ENCODE data around the gene EED. TPM values are rescaled to one million over a fixed set of nuclear protein-coding genes. Genes with fewer than 3 reads are reported as not detected.
"Not testable (repeated sequence)": the region's sequence is repeated elsewhere in the genome, so short reads cannot be mapped to it uniquely, and the experiment has no call there.

Gene EED
- total and polyA plus RNA-seq, 4 donors = 5.4 to 17.1 (median 8.2) TPM

GRCh38 chr11:86287468-86287796, 42.9 kb downstream of the EED start:
- H3K9me3 ChIP-seq (ENCODE audit: control insufficient read depth in 4 of 4, low read length in 3 of 4) = no peaks in the 10 kb centered on the region
- H3K4me1 ChIP-seq (ENCODE audit: control insufficient read depth in 4 of 4, insufficient read depth in 4 of 4, low read length in 3 of 4) = peaks cover 0 to 16% (median 12%) of the 10 kb centered on the region in 4 donors
- H3K4me3 ChIP-seq (ENCODE audit: low read depth in 1 of 3, low read length in 3 of 3) = no peak overlapping the region
- H3K27ac ChIP-seq (ENCODE audit: low read depth in 1 of 2, low read length in 2 of 2) = no peak overlapping the region
- TF ChIP-seq ATF3 (IDR thresholded peaks at IDR 0.05) = no peak
- no peak for TF ChIP-seq TAF1 (conservative IDR thresholded peaks at IDR 0.05)
- TF ChIP-seq EGR1 (IDR thresholded peaks at IDR 0.05; ENCODE audit: low read depth in 2 of 2) = no peak
- no peak for TF ChIP-seq NR2F2 (IDR thresholded peaks at IDR 0.05)
- no peak for TF ChIP-seq CTCF (IDR thresholded peaks at IDR 0.05; ENCODE audit: low read depth, low read length, missing input control)
- TF ChIP-seq RAD21 (IDR thresholded peaks at IDR 0.05) = no peak
- peaks cover 0 to 6% (median 2%) of the 10 kb centered on the region in 4 donors for H3K36me3 ChIP-seq (ENCODE audit: control insufficient read depth in 4 of 4, insufficient read depth in 3 of 4, low read depth in 1 of 4, low read length in 3 of 4)
- H3K27me3 ChIP-seq (ENCODE audit: control insufficient read depth in 4 of 4, insufficient read depth in 4 of 4, low read length in 3 of 4) = no peaks in the 10 kb centered on the region
- DNase-seq (ENCODE audit: low spot score) = no peak
- 95% methylated on average over 2 of the region's 2 CpGs for WGBS
- H3K9ac ChIP-seq (ENCODE audit: low read depth in 1 of 2, low read length in 2 of 2) = no peak overlapping the region

GRCh38 chr11:86288776-86289507, 44.4 kb downstream of the EED start:
- no peak for DNase-seq (ENCODE audit: low spot score)
- TF ChIP-seq CTCF (IDR thresholded peaks at IDR 0.05; ENCODE audit: low read depth, low read length, missing input control) (no peak), REST (IDR thresholded peaks at IDR 0.05) (no peak), HNF4G (IDR thresholded peaks at IDR 0.05) (no peak), ATF3 (IDR thresholded peaks at IDR 0.05) (no peak), FOXA2 (IDR thresholded peaks at IDR 0.05) (no peak), TAF1 (conservative IDR thresholded peaks at IDR 0.05) (no peak), EGR1 (IDR thresholded peaks at IDR 0.05; ENCODE audit: low read depth in 2 of 2) (no peak), MAX (IDR thresholded peaks at IDR 0.05) (no peak), RAD21 (IDR thresholded peaks at IDR 0.05) (no peak), FOXA1 (IDR thresholded peaks at IDR 0.05) (no peak)
- Histone ChIP-seq H3K4me1 (ENCODE audit: control insufficient read depth in 4 of 4, insufficient read depth in 4 of 4, low read length in 3 of 4) (peaks cover 0 to 16% (median 12%) of the 10 kb centered on the region in 4 donors), H3K9me3 (ENCODE audit: control insufficient read depth in 4 of 4, low read length in 3 of 4) (no peaks in the 10 kb centered on the region), H3K4me3 (ENCODE audit: low read depth in 1 of 3, low read length in 3 of 3) (no peak overlapping the region), H3K36me3 (ENCODE audit: control insufficient read depth in 4 of 4, insufficient read depth in 3 of 4, low read depth in 1 of 4, low read length in 3 of 4) (peaks cover 0 to 5% (median 2%) of the 10 kb centered on the region in 4 donors), H3K27ac (ENCODE audit: low read depth in 1 of 2, low read length in 2 of 2) (no peak overlapping the region), H3K27me3 (ENCODE audit: control insufficient read depth in 4 of 4, insufficient read depth in 4 of 4, low read length in 3 of 4) (no peaks in the 10 kb centered on the region), H3K9ac (ENCODE audit: low read depth in 1 of 2, low read length in 2 of 2) (no peak overlapping the region)
- WGBS = 86% methylated on average over 7 of the region's 7 CpGs

GRCh38 chr11:86289508-86290280, 45.1 kb downstream of the EED start:
- peaks cover 0 to 16% (median 12%) of the 10 kb centered on the region in 4 donors for H3K4me1 ChIP-seq (ENCODE audit: control insufficient read depth in 4 of 4, insufficient read depth in 4 of 4, low read length in 3 of 4)
- 95% methylated on average over 9 of the region's 9 CpGs for WGBS
- H3K9ac ChIP-seq (ENCODE audit: low read depth in 1 of 2, low read length in 2 of 2); H3K36me3 ChIP-seq (ENCODE audit: control insufficient read depth in 4 of 4, insufficient read depth in 3 of 4, low read depth in 1 of 4, low read length in 3 of 4); H3K4me3 ChIP-seq (ENCODE audit: low read depth in 1 of 3, low read length in 3 of 3); DNase-seq (ENCODE audit: low spot score); H3K9me3 ChIP-seq (ENCODE audit: control insufficient read depth in 4 of 4, low read length in 3 of 4); H3K27ac ChIP-seq (ENCODE audit: low read depth in 1 of 2, low read length in 2 of 2); H3K27me3 ChIP-seq (ENCODE audit: control insufficient read depth in 4 of 4, insufficient read depth in 4 of 4, low read length in 3 of 4): not testable (repeated sequence)
